Stimulated activated CD8-positive, alpha-beta memory T cell treated with anti-CD3 and anti-CD28 coated beads, Interleukin-12 subunit alpha, Interleukin-12 subunit beta, amount 100 ng/mL, for 1 hour (primary cell): Measurements from ENCODE around the gene TCEAL4.

Source experiments
- DNase-seq: peaks from one replicate; pipeline ENCODE4 v3.0.0-alpha.2; 2020; ENCODE audit warnings: low read depth

TCEAL4 gene

DNA sequence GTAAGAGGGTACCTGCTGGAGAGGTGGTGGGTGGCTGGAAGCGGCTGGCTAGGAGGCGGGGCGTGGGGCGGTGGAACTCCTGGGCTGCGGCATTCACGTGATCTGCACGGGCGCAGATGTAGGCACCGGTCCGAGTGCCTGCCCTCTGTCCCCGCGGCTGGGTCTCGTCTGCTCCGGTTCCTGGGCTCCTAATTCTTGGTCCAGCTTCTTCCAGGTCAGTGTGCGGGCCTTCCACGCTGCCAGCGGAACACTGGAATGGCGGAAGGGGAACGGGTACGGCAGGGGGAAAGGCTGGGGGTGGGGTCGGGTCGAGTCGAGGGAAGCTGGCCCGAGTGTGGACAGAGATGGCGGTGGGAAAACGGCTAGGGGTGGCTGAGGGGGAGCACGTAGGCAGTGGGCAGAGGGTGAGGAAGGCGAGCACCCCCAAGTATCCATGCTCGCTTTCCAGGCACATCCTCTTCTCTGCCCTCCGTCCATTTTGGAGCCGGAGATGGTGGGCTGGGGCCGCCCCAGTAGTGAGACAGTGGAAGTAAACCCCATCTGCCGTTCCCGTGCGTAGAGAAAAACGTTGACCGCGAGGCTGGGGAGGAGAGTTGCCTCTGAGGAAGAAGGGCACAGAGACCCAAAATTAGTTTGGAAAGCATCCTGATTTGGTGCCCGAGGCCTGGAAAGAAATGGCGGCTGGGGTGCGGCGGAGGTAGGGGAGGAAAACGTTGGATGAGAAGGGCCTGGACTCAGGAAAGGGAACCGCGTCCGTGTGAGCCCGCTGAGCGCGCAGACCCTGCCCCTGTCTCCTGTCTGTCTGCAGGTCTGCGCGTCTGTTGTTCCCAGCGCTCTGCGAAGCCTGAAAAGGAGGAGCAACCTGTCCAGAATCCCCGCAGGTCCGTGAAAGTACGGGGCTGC, at the start of gene TCEAL4:
TCEAL4 (plus strand) TSS at position 105 of the 903 bp plus-strand sequence. CDS start 1,161 bp downstream, outside the sequence.
- DNase-seq: no peak

DNA sequence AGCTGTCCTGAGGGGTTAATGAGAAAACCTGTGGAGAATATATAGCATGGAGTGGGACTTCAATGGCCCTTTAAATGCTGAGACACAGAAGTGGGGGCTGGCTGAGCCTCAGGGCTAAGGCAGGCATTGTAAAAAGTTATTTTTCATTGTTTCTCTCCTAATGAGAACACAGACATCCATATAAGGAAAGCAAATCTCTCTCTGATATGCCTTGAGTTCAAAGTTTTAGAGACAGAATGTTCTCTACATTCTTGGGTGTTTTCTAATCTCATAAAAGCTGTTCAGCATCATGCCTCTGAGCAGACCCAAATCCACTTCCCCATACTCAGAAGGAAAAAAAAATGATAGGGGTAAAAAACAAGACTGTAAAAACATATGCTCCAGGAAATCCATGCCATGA, 49.2 kb upstream of the TCEAL4 start:
- DNase-seq: no peak

DNA sequence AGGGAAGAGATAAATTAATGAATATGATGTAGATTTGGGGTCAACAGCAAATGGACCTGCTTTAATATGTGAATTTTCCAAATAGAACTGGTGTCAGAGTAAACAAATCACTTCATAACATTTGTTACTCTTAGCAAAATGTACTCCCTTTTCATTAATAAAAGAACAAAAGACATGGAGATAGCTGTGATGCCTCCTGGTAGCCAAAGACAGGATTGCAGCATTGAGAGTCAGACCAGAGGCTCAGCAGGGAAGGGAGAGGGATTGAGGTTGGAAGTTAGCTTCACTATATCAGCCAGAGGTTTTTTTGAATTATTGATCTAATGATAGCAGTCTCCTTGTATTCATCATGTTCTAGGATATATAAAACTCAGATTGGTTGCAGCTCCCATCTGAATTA, 48.6 kb upstream of the TCEAL4 start:
- no peak for DNase-seq

DNA sequence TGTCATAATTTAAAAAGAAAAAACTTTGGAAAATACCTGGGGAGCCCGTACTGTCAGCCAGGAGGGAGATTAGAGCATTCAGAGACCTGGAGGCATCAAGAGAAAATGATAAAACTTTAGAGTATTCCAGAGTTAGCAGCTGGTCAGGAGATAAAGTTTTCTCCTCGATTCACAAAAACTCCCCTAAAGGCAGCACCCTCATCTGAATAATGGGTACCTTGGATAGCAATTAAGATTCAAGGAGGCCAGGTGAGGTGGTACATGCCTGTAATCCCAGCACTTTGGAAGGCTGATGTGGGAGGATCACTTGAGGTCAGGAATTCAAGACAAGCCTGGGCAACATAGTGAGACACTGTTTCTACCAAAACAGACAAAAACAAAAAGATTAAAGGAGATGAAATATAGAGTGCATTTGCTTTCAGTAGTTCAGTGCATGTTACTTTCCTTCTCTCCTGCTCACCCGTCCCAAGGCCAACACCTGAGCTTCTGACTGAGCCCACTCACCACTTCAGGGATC, 47.4 kb upstream of the TCEAL4 start:
- DNase-seq: no peak

DNA sequence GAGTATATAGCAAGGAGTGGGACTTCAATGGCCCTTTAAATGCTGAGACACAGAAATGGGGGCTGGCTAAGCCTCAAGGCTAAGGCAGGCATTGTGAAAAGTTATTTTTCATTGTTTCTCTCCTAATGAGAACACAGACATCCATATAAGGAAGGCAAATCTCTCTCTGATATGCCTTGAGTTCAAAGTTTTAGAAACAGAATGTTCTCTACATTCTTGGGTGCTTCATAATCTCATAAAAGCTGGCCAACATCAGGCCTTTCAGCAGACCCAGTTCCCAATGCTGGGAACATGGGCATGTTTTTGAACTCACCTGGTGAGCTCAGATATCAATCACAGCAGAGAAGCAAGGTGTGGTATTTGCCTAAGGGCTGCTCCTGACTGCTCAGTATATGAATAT, 46.6 kb upstream of the TCEAL4 start:
- no peak for DNase-seq

DNA sequence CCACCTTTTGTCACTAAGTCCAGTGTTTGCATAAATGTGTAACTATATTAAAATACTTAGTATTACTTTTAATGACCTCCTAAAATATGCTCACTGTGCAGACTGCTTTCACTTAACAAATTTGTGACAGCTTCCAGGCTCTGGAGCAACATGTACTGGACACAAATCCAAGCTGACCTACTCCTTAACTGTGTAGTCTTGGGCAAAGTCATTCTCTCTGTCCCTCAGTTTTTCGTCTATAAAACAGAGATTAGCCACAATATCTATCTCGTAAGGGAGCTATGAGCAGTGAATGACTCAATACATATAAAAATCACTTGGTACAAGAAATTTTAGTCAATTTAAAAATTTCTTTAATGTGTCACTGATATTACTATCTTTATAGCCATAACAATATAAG, 45.6 kb upstream of the TCEAL4 start:
- DNase-seq: no peak

DNA sequence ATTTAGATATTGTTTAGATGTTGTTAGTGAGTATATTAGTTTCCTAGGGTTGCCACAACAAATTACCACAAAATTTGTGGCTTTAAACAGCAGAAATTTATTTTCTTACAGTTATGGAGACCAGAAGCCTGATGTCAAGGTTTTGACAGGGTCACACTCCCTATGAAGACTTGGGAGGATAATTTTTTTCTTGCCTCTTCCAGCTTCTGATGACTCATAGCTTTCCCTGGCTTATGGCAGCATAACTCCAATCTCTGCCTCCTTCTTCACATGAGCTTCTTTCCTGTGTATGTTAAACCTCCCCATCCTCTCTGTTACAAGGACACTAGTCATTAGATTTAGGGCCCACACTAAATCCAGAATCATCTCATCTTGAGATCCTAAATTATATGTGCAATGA, 45.2 kb upstream of the TCEAL4 start:
- no peak for DNase-seq

DNA sequence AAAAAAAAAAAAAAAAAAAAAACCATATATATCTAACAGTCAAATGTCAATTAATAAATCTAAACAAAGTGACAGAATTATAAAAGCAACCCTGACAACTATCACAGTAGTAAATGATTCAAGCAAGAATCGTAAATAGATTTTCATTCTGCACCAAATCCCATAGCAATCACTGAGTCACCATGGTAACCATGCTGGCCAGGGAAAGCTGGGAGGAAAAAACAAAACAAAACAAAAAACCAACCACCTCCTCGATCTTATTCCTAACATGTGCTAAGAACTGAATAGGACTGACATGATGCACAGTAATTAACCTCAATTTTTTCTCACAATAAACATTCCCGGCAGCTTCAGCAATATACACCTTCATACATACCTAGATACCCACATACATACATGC, 35.4 kb upstream of the TCEAL4 start:
- DNase-seq: no peak

DNA sequence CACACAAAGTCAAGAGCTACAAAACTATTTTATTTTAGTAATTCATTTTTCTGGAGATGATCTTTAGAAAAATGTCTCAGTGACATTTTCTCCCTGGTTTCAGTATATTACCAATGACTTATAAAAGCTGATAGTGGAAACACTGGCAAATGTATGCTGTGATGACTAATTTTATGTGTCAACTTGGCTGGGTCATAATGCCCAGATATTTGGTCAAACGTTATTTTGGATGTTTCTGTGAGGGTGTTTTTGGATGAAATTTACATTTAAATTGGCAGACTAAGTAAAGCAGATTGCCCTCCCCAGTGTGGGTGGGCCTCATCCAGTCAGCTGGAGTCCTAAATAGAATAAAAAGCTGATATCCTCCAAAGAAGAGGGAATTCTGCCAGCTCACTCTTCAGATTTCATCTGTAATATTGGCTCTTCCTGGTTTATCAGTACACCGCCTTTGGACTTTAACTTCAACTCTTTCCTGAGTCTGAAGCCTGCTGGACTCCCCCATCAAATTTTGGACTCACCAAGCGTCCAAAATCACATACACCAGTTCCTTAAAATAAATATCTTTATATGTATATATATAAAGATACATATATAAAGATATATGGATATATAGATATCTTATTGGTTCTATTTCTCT, 34.8 kb upstream of the TCEAL4 start:
- DNase-seq: no peak

DNA sequence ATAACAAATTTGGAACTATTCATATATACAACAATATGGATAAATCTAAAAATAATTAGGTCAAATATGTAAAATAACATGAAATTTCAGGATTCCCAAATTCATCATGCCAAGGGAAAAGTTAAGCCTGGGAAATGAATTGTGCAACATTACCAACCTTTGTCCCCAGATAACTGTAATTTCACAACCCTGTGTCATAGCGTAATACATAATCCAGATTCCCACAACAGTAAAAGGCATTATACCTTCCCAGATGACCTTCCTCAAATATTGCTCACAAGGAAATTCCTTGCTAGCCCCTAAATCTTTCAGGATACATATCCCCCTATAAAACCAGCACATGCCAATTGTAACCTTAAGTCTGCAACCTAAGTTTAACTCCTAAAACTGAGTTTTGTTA, 33.1 kb upstream of the TCEAL4 start:
- no peak for DNase-seq

DNA sequence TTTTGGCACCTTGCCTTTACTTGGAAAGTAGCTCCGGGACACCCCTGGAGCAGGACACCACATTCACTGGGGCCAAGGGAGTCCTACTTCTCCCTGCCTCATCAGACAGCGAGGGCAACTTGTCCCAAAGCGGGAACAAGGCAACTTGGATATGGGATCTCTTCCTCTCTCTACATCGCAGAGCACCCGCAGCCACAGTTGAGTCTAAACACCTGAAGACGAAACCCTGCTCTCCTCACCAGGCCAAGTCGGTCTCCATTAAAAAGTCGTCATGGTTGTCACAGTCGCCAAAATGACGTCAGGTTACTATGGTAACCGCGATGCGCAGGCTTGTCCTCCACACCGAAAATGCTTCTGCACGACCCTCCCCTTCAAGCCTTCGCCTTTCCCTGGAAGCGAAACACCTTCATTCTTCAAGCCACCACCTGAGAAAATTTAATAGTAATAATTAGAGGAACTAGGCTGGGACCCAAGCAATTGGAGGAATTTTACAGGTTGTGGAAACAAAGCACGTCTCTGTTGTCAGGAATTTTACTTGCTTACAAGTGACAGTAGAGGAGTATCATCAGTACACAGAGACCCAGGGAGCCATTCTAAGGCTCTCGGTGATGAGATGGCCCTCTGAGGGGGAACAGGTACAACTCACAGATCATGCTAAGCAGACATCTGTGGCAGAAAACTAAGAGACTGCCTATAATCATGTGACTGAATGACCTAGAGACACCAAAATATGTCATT, 30.5 kb upstream of the TCEAL4 start:
- DNase-seq: peak; percentile 35

DNA sequence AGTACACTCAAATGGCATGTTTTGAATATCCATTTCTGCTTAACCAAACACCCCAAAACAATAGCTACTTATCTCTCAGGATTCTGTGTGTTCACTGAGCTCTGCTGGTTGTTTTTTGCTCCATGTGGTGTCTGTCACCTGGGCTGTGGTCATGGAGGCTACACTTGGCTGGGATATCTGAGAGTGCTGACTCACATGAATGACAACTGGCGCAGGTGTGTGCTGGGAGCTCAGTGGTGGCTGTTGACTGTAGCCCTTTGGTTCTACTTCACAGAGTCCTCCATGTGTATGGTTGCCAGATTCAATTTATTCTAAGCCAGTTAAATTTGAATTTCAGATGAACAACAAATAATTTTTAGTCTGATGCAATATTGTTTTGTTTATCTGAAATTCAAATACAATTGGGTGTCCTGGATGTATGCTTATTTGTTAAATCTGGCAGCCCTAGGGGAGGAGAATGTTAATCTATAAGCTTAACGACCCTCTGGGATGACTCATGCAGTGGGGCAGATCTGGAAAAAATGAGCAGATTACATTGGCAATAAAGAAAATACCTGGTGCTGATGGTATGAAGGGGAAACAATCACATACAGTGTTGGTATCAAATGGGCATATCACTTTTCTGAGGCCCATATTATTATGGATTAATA, 28.2 kb upstream of the TCEAL4 start:
- no peak for DNase-seq

DNA sequence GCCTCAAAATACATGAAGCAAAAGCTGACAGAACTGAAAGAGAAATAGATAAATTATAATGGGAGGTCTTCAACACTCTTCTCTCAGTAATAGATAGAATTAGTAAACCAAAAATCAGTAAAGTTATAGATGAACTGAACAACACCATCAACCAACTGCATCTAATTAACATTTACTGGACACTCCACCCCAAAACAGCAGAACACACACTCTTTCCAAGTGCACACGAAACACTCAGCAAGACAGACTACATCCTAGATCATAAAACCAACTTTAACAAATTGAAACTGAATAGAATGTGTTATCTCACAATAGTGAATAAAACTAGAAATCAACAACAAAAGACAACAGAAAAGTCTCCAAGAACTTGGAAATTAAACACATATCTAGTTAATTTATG, 25.1 kb upstream of the TCEAL4 start:
- DNase-seq: no peak

DNA sequence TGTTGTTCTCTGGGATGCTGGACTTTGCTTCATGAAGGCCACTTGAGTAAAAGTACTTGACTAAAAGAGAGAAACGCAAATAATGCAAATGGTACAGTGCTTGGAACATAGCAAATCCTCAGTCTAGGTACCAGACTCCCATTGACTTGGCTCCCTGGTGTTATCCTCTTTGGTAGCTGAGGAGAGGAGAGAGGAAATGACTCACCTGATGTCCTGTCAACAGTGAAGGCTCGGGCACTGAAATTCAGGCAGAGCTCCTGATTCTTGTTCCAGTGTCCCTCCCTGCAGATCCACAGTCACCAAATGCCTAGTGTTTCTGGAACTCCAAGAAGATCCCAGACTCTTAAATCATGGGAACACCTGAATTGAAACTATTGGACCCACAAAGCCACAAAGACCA, 22.5 kb upstream of the TCEAL4 start:
- no peak for DNase-seq

DNA sequence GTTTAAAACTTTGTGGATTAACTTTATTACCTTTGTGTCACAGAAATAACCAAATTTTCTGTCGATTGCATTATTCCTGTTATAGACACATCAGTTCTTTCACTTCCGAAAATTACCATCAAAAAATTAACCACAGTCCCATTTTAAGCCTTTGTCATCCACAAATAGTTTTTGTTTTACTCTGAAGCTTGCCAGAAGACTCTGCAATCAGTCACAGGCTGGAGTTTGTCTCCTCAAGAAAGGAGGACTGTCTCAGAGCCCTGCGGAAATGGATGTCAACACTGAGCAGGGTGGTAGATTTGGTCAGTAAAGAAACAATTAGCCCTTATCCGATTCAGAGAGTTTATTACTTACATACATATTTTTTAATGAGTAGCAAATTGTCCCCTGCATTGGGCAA, 20.1 kb upstream of the TCEAL4 start:
- DNase-seq: no peak

DNA sequence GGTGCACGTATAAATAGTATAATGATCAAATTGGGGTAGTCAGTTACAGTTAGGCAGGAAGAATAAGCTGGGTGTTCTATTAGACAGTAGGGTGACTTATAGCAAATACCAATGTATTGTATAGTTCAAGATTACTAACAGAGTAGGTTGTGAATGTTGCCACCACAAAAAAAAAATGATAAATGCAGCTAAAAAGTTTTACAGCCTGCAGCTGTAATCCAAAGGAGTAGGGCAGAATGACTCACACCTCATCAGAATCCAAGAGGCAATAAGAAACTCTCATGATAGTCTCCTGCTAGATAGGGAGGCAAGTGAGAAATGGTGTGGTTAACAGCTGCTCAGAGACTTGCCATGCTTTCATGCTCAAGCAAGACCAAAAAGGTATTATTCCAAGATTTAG, 19.6 kb upstream of the TCEAL4 start:
- DNase-seq: no peak

DNA sequence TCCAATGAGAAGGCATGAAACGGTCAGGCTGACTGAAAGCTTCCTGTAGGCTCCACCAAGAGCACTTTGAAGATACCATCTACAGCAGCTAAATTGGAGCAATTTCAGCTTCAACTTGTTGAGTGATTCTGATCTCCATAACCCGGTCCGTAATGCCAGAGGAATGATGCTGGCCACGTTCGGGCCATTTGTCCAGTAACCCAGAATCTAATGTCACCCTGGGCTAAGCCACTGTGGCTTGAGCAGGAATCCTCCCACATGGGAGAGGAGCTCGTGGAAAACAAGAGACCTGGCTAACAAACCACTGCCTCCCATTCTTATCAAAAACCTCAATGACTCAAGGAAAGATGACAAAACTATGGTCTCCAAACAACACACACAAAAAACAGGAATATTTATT, 14.2 kb upstream of the TCEAL4 start:
- DNase-seq: no peak

DNA sequence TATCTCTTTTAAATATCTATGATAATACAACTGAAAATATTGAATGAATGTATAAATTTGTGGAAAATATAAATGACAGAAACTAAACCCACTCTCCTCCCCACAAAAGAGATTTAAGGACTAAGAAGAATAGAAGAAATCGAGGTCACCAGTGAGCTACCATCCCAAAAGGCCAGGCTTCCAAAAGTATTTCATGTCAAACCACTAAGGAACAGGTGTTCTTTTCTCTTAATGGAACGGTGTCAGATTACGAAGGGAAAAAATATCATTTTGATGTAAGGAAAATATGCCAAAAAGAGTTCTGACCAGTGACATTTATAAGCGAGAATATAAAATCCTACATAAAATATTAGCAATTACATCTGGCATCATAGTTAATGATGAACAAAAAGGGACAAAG, 13.6 kb upstream of the TCEAL4 start:
- no peak for DNase-seq

DNA sequence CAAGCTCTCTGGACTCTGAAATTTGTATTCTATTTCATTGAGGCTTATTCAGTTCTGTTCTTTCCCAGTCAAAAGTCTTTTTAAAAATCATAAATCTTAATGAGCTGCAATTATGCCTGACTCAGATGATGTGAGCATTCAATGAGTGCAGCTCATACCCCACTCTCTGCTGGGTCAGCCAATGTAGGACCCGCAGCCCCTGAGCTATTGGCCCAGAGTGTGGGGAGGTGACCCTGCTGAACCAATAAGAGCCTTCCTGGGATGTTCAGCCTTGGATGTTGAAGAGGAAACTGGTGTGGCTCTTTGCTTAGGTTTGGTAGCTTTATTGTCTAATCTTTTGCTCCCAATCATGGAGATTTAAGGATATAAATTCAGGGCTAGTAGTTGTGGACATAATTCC, 12.1 kb upstream of the TCEAL4 start:
- DNase-seq: no peak

DNA sequence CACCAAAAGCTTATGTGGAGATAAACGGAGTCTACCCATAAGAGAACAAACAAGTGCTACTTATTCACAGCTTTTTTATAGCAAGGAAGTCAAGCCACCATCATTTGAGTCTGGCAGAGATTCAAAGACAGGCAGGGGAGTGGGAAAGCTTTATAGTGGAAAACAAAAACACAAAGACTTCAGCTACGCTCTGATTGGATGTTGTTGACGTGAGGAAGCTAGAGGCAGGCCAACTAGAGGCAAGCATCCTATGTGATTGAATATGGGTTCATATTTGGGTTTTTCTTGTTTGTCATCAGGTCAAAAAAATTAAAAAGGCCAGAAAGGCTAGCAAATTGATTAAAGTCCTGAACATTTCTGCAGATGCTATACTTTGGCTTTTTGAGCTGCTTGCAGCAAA, 719 bp upstream of the TCEAL4 start:
- DNase-seq: no peak

DNA sequence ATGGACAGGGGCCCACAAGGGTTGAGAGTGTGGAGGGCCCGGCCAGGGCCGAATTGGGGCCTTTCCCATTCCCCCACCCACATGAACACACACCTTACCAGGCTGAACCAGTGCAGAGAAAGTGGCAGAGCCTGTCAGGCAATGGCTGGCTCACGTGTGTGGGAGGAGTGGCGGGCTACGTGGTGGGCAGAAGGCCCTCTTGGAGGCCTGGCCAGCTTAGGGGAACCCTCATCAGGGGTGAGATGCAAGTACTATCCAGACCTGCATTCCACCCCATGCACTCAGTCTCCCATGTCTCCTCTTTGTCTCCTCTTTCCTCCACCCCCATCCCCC, 965 bp downstream of the TCEAL4 start:
- DNase-seq: no peak

DNA sequence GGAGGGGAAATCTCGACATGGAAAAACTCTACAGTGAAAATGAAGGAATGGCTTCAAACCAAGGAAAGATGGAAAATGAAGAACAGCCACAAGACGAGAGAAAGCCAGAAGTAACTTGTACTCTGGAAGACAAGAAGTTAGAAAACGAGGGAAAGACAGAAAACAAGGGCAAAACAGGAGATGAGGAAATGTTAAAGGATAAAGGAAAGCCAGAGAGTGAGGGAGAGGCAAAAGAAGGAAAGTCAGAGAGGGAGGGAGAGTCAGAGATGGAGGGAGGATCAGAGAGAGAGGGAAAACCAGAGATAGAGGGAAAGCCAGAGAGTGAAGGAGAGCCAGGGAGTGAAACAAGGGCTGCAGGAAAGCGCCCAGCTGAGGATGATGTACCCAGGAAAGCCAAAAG, 1.3 kb downstream of the TCEAL4 start:
- no peak for DNase-seq
